HTERT RPE-1 (cell line): Measurements from ENCODE around the gene RPS21.

ENCODE experiments used
- in situ Hi-C: fragments of 300-500 bp; cut with MboI; formaldehyde crosslinking; loops from 4 replicates; pipeline ENCODE4 v1.14.3; 2020; ENCODE audit warnings: low sequenced_read_pairs

RPS21 gene

DNA sequence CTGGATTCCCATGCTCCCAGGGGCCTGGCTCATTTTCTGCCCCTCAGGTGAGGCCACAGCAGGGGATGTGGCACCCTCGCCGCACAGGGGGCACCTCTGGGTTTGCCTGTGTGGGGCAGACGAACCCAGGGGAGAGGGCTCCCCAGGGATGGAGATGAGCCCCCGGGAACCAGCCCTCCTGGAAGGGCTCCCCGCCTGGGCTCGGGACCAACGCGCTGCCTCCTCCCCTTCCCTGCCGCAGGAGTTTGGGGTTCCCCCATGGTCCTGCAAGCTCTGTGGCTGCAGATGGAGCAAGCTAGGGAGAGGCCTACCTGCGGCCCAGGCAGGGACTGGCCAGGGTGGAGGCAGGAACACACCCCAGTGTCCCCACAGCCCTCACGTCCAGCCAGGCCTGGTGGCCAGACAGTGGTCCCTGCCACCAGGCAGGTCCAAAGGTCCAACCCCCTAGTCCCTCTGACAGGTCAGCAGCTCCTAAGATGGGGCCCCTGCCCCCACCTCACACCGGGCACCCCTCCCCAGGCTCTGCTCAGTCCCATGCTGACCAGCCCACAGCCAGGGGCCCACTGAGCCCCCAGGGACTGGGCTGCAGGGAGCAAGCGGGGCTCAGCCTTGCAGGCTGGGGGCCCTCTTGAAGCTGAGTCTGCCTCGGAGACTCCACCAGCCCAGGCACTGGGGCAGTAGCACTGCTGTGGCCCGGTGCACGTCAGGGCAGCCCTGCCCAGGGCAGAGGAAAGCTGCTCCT, 33.4 kb upstream of the RPS21 start:
- in situ Hi-C loops: no loop called here

GRCh38 chr20:62354031-62354808, 32.7 kb upstream of the RPS21 start:
- in situ Hi-C loops: no loop called here

DNA sequence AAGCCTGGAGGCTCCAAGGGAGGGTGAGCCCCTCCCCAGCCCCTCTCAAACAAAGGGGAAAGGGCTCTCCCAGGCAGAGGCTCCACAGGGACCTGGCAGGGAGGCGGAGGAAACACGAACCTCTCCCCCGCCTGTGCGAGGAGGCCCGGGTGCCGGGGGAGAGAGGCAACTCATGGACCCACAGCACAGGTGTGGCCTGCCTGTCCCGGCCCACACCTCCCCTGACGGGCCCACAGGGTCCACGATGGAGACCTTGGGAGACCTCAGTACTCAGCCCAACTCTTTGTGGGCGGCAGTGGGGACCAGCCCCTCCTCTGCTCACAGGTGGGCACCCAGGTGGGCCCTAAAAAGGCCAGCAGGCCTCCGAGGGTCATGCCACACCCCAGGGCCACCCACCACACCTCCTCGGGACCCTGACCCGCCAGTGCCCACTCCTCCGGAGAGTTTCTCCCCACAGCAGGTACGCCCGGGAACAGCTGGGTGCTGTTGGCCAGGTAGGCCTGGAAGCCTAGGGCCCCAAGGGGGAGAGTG, 32.0 kb upstream of the RPS21 start:
- in situ Hi-C loops: no loop called here

GRCh38 chr20:62355516-62355877, 31.4 kb upstream of the RPS21 start:
- in situ Hi-C loops: no loop called here

GRCh38 chr20:62355878-62356588, 30.9 kb upstream of the RPS21 start:
- in situ Hi-C loops: no loop called here

DNA sequence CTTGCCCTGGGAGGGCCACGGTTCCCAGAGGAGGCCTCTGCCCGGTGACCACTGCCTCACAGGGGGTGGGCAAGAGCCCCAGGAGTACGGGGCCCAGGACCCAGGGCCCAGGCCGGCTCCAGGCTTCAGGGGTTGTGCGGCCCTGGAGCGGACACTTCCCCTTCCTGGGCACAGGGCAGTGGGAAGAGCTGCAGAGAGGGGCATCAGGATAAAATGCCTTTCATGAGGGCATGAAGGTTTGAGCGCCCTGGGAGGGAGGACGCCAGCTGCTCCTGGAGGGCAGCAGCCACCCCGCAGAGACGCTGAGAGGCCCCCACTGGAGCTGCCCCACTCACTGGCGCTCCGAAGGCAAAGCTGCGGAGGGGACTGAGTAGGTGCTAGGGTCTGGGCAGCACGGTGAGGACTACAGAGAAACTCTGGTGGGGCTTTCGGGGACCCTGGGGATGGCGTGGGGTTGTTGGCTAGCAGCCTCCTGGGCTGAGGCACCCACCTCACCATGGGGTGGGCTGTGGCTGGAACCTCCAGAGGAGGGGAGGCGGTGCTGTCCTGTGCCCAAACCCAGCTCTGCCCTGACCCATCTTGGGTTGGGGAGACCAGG, 30.2 kb upstream of the RPS21 start:
- in situ Hi-C loops: no loop called here

GRCh38 chr20:62357187-62357667, 29.7 kb upstream of the RPS21 start:
- in situ Hi-C loops: no loop called here

- in situ Hi-C loops: no loop called here
Observed at GRCh38 chr20:62357681-62358080, 29.2 kb upstream of the RPS21 start.

- in situ Hi-C loops: no loop called here
Observed at GRCh38 chr20:62358171-62359042, 28.5 kb upstream of the RPS21 start.

GRCh38 chr20:62359043-62359490, 27.8 kb upstream of the RPS21 start:
- in situ Hi-C loops: no loop called here

- in situ Hi-C loops: no loop called here
Observed at GRCh38 chr20:62359491-62360121, 27.3 kb upstream of the RPS21 start.

DNA sequence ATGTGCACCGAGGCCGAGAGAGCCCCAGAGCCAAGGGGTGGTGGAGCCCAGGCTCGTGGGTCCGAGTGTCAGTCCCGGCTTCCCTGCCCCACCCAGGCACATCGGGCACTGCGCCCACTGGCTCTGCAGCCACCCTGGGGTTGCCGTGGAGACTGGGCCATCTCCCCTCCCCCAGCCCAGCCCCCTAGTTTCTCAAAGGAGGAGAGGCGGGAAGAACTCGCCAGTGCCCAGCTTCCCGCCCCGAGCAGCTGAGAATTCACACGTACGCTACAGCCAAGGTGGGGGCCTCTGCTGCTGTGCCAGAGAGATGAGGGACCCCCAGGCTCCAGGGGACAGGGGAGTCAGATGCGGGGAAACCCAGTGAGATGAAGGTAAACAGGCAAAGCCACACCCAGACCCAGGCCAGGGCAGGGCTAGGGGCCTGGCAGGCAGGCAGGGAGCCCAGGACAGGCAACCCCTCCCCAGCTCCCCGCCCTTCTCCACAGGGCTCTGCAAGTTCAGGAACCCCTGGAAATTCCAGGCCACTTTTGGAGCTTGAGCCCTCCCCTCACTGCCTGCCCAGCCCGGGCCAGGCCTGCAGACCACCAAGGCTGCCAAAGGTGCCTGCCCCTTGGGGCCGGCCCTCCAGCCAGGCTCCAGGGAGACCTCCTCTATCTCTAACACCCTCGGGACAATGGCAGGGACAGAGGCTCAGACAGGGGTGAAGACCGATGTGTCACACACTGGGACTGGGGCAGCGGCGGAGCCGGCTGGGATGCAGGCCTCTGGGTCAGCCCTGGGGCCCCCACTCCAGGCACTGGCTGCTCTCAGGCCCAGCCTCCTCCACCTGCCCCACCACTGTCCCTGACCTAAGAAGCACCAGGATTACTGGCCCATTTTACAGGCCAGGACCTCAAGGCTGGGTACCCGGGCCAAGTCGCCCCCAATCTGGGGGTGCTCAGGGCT, 25.8 kb upstream of the RPS21 start:
- in situ Hi-C loops: no loop called here

- in situ Hi-C loops: no loop called here
Observed at GRCh38 chr20:62361799-62362589, 24.9 kb upstream of the RPS21 start.

DNA sequence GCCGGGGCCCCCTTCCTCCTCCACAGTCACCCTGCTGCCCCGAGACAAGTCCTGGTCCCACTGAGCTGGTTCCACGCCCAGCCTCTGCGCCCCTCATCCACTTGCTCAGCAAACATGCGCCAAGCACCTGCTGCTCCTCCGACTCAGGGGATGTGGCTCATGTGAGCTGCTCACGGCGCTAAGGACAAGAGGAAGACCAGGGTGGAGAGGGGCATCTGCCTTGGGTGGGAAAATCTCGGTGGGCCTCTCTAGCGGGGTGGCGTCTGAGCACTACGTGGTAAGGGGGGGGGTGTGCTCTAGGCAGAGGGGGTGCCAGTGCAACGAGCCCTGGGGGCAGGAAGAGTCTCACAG, 24.3 kb upstream of the RPS21 start:
- in situ Hi-C loops: no loop called here

- in situ Hi-C loops: no loop called here
Observed at GRCh38 chr20:62362991-62363919, 23.6 kb upstream of the RPS21 start.
